Nucleus accumbens (tissue), 56 donors: ENCODE results near the gene TPRG1L.
"Not testable (repeated sequence)": the region's sequence is repeated elsewhere in the genome, so short reads cannot be mapped to it uniquely, and the experiment has no call there.

ENCODE experiments used
- DNase-seq, 56 donors: peaks; one replicate each; lab custom pipeline; 2025; lab: John Stamatoyannopoulos, UW

TPRG1L gene

DNA sequence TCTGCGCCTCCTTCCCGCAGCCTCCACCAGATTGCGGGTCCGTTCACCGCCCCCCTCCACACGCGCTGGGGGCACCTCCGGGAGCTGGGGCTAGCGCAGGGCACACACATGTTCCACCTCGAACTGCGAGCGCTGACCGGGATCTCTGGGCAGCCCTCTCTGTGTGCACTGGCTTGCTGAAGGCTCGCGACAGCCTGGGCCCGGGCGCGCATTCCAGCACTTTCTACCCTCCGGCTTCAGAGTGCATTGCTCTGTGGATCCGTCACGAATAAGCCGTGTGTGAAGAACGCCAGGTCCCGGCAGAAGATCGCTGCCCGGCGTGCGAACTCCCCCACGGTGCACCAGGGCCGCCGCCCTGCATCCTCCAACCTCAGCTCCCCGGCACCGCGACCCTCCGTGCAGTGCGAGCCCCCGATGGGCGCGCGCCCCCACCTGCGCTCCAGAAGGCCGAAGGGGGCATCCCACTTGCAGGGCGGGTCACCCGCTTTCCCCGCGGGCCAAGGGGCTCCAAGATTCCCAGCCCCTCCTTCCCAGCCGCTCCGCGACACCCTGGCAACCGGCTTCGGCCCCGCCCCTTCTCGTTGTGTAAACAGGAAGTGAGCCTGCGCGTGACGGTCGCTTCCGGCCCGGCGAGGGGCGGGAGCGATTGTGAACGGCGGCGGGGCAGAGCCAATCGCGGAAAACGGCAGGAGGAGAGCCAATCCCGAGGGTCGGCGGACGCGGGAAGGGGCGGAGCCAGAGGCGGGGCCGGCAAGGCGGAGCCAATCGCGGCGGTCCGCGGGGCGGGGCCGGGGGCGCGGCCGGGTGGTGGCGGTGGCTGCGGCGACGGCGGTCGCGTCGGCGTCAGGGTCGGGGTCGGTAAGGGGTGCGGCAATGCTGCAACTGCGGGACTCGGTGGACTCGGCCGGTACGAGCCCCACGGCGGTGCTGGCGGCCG lies at the start of gene TPRG1L:
TPRG1L (plus strand) TSS at position 816 of the 937 bp plus-strand sequence; CDS start at position 874, 58 bp downstream.
- peak; percentile 71 to 99 (median 97) for DNase-seq

DNA sequence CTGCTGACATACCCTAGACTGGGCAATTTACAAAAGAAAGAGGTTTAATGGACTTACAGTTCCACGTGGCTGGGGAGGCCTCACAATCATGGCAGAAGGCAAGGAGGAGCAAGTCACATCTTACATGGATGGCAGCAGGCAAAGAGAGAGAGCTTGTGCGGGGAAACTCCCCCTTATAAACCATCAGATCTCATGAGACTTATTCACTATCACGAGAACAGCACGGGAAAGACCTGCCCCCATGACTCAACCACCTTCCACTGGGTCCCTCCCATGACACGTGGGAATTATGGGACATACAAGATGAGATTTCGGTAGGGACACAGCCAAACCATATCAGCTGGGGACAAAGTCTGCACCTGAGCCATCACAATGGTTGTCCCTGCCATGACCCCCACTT lies 49.3 kb upstream of the TPRG1L start:
- DNase-seq, result not testable (repeated sequence)

DNA sequence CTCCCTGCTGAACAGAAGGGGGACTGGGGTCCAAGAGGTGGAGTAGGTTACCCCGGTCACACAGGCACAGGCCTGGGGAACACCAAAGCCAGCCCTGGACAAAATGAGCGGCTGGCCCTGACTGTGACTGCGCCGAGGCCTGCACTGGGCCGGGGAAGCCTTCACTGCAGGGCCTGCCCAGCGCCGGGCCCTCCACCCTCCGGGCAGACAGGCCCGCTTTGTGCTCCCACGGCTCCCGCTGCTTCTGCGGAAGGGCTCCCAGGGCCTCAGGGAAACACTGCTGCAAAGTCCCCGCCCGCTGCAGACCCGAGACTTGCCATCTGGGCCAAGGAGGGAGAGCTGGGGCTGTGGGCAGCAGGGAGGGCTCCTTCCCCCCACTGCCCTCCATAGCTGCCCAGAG lies 48.8 kb upstream of the TPRG1L start:
- DNase-seq, result peak in 2 of 56 donors; percentile 29 to 33

DNA sequence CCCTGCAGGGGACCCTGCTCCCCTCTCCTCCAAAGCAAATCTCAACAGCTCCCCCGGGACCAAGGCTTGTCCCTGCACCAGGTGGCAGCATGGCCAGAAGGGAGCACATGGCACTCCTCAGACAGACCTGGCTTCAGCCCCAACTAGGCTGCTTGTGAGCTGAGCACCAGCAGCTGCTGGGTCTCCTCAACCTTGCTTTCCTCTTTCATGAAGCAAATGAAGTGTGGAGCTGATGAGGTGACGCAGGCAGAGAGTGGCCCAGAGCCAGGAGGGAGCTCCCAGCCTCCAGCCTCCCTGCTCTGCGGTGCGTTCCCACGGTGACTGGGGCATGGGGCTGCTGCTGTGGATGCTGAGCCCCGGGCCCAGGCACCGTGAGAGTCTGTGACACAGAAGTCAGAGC lies 47.5 kb upstream of the TPRG1L start:
- DNase-seq, result peak in 20 of 56 donors; percentile 4 to 64 (median 30)

DNA sequence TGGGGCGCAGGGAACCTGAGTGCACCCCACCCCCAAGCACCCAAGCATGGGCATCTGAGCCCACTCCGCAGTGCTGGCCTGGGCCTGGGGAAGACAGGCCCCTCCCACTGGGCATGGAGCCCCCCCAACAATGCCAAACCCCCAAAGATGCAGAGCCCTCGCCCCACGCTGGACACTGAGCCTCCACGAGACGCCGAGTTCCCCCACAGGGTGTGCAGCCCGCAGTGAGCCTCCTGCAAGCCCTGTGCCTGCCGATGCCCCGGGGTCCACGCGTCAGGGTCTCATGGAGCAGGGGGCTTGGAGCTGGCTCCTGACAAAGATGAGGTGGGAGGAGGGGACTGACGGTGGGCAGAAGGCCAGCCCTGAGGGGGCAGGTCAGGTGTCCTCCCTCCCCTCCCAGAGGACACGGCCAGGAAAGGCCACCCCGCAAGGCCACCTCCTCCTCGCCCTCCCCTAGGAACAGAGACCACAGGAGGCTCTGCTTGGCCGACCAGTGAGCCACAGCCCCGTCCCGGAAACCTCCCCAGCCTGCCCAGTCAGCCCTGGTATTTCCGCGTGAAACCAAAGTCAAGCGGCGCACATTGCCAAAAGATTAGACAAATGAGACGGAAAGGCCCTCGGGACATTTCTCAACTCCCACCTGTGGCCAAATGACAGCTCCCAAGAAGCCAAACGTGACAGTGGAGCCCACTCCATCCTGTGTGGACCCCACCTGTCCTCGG lies 46.9 kb upstream of the TPRG1L start:
- no peak for DNase-seq

DNA sequence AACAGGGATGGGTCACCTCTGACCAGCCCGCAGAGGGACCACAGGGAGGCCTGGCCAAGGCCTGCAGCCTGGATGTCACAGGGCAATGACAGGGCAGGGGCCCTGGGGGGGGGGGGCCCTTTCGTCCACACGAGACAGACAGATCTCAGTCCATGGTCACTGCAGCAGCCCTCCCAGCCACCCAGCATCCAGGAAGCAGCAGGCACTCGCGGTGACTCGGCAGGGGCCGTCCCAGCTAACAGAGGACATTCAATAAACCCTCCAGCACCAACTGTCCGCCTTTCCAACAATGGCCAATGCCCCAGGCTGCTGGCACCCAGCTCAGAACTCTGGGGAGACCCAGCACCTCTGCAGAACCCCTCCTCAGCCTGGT lies 46.4 kb upstream of the TPRG1L start:
- no peak for DNase-seq

DNA sequence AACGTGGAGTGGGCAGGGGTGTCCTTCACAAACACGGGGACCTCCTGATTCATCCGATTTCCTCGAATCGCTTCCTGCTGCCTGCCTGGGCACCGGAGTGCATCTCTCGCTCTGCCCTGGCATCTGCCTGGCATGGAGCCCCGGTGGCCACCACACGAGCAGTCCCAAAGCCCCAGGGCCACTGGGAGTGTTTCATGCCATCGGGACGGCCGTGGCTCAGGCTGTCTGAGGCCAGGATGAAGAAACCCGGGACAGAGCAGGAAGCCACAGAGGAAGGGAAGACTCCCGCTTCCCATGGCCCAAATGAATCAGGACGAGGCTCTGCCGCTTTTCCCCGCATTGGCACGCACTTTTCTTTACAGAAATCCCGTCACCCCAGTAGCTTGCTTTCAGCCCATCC lies 45.9 kb upstream of the TPRG1L start:
- DNase-seq, result no peak

DNA sequence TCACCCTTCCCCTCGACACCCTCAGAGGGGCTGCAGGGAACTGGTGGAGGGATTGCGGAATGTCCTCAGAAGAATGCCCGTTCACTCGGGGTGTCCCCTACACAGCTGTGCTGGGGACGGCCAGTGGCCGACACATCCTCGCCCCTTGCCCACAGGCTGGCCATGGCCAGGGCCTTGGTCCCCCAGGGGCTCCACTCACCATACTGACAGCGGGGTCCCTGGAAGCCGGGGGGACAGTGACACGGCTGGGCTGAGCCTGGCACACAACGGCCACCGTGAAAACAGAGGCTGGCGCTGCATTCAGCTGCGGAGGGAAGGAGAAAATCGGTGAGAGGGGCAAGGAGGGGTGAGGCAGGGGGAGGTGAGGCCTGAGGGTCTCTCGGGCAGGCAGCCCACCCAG lies 45.2 kb upstream of the TPRG1L start:
- no peak for DNase-seq

DNA sequence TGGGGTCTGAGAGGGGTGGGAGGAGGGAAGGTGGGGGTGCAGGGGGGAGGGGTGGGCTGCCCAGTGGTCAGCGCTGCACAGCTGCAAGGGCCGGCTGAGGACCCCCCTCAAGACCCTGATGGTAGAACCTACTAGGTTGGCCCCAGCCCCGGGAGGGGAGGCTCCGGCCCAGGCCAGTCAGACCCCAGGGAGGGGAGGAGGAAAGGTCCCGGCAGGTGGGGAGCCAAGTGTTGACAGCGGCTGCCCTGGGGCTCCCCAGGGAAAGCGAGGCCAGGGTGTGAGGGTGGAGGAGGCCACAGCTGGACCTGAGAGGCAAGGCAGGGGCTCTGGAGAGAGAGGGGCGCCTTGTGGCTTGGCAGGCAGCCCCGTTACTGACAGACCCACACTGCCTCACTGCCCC lies 44.6 kb upstream of the TPRG1L start:
- DNase-seq, result no peak

DNA sequence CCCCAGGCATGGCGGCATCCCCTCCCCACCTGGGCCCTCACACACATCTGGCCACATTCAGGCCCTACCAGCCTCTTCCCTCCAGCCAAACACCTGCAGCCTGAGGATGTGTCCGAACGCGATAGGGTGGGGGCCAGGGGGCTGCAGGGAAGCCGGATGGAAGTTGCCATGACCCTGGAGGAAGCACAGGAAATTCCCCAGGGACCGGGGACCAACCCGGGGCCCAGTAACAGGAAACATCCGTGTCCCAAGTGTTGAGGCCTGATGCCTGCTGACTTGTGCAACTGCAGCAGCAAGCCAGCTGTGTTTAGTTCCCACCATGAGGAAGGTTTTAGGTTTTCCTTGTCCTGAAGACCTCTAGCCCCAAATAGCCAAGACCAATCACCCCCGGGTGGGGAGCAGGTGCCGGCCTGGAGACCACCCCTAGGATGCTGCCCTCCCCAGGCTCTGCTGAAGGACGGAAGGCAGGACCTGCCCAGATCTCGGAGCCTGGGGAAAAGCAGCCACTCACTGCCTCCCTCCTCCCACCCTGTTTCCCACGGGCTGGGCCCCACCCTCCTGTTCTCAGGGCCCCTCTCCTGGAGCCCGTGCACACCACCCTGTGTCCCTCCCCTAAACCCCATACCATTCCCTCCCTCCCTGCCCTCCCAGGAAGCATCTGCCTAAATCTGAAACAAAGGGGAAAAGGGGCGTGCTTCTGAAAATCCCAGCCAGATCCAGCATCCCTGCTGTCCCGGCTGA lies 43.3 kb upstream of the TPRG1L start:
- no peak for DNase-seq

DNA sequence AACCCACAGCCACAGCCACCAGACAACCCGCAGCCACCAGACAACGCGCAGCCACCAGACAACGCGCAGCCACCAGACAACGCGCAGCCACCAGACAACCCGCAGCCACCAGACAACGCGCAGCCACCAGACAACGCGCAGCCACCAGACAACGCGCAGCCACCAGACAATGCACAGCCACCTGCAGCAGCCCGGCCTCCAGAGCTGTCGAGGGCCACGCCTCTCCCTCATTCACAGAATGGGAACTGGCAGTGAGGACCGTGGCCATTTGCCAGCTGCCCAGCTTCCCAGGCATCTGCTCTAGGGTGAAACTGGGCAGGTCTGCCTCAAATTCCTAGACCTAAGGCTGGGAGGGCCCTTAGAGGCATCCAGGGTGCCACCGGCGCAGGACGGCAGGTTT lies 41.1 kb upstream of the TPRG1L start:
- DNase-seq, result peak in 2 of 56 donors; percentile 22 to 33

DNA sequence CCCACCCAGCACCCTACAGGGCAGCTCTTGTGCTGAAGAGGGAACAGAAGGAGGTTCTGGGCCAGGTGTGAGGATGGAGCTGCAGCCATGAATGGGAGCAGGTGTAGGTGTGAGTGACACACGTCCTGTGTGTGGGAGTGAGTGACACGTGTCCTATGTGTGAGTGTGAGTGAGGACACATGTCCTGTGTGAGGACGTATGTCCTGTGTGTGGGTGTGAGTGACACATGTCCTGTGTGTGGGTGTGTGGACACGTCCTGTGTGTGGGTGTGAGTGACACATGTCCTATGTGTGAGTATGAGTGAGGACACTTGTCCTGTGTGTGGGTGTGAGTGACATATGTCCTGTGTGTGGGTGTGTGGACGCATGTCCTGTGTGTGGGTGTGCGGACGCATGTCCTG lies 39.9 kb upstream of the TPRG1L start:
- DNase-seq, result peak in 1 of 56 donors; percentile 79

DNA sequence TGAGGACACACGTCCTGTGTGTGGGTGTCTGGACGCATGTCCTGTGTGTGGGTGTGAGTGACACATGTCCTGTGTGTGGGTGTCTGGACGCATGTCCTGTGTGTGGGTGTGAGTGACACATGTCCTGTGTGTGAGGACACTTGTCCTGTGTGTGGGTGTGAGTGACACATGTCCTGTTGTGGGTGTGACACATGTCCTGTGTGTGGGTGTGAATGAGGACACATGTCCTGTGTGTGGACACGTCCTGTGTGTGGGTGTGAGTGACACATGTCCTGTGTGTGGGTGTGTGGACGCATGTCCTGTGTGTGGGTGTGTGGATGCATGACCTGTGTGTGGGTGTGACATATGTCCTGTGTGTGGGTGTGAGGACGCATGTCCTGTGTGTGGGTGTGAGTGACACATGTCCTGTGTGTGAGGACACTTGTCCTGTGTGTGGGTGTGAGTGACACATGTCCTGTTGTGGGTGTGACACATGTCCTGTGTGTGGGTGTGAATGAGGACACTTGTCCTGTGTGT lies 39.4 kb upstream of the TPRG1L start:
- DNase-seq, result not testable (repeated sequence)

DNA sequence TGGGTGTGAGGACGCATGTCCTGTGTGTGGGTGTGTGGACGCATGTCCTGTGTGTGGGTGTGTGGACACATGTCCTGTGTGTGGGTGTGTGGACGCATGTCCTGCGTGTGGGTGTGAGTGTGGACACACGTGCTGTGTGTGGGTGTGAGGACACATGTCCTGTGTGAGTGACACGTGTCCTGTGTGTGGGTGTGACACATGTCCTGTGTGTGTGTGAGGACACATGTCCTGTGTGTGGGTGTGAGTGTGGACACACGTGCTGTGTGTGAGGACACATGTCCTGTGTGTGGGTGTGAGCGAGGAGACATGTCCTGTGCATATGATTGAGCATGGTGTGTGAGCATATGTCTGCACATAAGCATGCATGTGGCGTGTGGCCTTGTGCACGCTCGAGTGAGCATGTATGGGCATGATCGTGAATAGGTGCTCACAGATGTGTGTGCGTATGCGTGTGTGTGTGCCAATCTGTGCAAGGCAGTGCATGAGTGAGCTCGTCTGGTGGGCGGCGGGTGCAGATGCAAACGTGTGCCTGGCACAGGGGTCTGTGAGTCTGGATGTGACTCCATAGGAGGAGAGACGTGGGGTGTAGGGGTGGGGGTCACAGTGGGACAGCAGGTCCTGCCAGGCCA lies 38.8 kb upstream of the TPRG1L start:
- DNase-seq, result peak in 1 of 56 donors; percentile 72

DNA sequence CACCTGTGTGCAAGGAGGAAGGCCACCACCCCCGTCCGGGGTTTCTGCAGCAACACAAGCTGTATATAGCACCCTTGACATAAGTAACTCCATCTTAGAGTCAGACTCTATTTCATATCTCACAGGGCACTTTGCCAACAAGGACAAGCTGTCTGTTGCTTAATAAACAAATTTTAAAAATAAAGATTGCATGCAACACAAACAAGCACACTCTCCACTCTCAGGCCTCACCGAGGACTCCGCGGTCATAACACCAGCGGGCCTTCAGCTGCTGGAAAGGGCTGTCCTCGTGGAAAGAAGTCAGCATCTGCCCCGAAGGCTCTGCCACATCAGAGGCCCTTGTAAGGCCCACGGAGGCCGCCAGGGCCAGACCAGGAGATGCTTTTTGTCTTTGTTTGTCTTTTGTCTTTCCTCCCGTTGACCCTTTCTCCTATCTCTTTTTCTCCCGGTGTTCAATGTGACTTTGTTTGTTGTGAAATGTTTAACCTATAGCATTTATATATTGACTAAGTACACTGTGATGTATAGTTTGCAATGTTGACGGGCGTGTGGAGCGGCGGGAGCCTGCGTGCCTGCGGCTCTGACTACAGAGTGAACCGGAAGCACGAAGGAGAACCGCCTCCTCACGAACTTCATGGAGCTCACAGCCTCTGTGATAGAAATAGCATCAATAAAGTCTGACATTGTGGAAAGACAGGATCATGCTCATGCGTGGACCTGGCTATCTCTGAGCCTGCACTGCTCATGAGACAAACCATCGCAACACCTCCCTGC lies 37.6 kb upstream of the TPRG1L start:
- DNase-seq, result peak in 16 of 56 donors; percentile 6 to 69 (median 36)

DNA sequence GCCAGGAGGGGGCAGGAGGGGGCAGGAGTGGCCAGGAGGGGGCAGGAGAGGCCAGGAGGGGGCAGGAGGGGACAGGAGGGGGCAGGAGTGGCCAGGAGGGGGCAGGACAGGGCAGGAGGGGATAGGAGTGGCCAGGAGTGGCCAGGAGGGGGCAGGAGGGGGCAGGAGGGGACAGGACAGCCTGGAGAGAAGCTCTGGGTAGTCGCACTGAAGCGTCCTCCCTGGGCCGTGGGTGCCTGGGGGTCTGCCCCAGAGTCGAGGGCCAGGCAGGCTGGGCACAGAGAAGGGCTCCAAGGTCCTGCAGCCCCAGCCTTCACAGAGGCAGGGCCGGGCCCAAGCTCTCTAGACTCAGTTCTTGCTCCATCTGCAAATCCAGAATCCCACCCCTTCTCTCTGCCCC lies 36.4 kb upstream of the TPRG1L start:
- no peak for DNase-seq

DNA sequence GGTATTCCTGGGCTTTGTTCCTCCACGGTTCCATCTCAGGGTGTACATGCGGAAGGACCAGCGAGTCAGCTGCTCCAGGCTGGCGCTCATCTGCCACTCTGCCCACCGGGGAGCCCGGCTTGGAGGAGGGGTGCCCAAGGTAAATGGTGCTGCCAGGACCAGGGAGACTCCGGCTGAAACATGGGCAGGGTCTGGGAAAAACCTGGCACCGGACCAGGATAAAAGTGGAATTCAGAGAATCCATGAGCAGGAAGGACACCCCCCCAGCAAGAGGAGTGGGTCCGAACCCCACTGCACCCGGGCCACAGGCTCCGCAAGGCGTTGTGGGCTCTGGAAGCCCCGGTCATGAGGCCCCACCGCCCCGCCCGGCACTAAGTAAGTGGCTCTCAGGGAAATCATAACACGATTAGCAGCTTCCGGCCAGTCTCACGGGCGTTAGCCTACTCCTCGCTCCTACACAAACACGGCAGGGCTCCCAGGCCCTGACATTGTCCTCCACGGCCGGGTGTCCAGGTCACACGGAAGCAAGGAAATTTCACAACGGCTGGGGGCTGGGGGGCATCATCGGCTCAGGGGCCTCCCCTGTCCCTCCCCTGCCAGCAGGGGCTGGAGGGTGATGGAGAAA lies 34.6 kb upstream of the TPRG1L start:
- DNase-seq, result no peak

DNA sequence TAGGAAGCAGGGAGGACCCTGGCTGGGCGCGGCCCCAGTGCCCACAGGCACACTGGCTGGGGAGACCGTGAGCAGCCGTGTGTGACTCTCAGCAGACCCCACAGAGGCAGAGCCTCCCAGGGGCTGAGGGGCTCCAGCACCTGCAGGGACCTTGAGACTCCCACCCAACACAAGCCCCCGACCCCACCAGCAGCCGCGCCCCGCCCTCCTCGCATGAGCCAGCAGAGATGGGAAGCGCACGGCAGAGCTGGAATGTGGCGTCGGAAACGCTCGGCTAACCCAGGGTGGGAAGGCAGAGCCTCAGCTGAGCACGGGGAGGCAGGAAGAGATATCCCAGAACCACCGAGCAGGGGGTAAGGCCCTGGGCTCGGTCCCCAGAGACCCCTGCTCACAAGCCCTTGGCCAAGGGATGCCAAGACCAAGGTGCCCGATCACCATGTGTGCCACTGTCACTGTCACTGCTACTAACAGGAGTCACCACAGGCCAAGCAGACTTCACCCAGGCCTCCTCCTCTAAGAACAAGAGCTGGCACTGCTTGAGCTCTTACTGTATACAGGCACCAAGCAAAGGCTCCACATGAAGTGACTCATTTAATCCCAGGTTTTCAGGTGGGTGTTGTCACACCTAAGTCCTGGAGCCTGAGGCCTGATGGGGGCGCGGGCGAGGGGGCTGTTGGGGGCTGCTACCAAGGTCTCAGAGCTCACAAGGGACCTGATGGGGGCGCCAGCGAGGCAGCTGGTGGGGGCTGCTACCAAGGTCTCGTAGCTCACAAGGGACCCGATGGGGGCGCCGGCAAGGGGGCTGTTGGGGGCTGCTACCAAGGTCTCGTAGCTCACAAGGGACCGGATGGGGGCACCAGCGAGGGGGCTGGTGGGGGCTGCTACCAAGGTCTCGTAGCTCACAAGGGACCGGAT lies 33.6 kb upstream of the TPRG1L start:
- DNase-seq, result no peak
